ENCODE measurements around the gene ZCCHC7. TPM values are rescaled to one million over a fixed set of nuclear protein-coding genes. Genes with fewer than 3 reads are reported as not detected.

Gene ZCCHC7
- total RNA-seq, 1 donor from 2014 or later = 12.0 TPM

DNA sequence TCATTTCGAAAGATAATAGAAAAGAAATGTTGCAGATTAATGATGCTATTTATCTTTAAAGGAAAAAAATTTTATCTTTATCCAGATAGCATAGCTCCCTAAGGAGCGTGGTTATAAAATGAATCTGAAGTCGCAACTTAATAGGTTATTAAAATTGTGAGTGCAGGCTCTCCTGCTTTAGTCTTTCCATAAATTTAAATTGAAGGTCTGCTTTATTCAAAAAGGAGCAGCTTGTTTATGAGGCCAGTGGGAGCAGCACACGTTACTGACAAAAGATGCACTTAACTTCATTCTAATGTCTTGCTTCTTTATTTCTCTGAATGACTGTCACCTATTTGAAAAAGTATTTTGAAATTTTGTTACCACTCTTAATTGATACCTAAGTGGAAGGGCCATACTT is 95.0 kb downstream of the ZCCHC7 start:
- DNase-seq (ENCODE audit: low spot score) = no peak
- Mint-ChIP-seq H3K9me3 (ENCODE audit: unreplicated experiment) (no peaks in the 10 kb centered on the region), H3K27ac (ENCODE audit: unreplicated experiment) (no peak overlapping the region), H3K36me3 (ENCODE audit: low read depth, unreplicated experiment) (no peaks in the 10 kb centered on the region), H3K27me3 (ENCODE audit: unreplicated experiment) (peaks cover 1% of the 10 kb centered on the region), H3K4me3 (ENCODE audit: unreplicated experiment) (no peak overlapping the region), H3K4me1 (ENCODE audit: unreplicated experiment) (no peaks in the 10 kb centered on the region)
- TF ChIP-seq, protein P1, sequence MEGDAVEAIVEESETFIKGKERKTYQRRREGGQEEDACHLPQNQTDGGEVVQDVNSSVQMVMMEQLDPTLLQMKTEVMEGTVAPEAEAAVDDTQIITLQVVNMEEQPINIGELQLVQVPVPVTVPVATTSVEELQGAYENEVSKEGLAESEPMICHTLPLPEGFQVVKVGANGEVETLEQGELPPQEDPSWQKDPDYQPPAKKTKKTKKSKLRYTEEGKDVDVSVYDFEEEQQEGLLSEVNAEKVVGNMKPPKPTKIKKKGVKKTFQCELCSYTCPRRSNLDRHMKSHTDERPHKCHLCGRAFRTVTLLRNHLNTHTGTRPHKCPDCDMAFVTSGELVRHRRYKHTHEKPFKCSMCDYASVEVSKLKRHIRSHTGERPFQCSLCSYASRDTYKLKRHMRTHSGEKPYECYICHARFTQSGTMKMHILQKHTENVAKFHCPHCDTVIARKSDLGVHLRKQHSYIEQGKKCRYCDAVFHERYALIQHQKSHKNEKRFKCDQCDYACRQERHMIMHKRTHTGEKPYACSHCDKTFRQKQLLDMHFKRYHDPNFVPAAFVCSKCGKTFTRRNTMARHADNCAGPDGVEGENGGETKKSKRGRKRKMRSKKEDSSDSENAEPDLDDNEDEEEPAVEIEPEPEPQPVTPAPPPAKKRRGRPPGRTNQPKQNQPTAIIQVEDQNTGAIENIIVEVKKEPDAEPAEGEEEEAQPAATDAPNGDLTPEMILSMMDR (IDR thresholded peaks at IDR 0.05; ENCODE audit: unreplicated experiment) = no peak

DNA sequence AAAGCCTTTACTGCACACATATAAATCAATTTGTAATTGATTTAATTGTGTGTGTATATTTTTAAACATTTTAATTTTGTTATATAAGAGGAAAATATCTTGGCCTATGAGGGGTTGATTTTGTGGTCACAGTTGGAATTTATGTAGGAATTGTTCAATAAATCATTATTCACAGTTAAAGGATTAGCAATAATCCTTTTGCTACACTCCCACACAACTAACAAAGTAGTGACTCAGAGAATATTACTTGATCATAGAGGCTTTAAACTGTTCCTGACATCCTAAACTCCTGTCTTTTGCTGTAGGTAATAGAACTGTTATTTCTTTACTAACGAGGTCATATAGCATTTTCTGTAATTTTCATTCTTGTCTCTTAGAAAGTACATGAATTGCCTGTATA is 95.5 kb downstream of the ZCCHC7 start:
- TF ChIP-seq, protein P1 (IDR thresholded peaks at IDR 0.05; ENCODE audit: unreplicated experiment) = no peak
- Mint-ChIP-seq H3K9me3 (ENCODE audit: unreplicated experiment) (no peaks in the 10 kb centered on the region), H3K4me3 (ENCODE audit: unreplicated experiment) (no peak overlapping the region), H3K27me3 (ENCODE audit: unreplicated experiment) (peaks cover 1% of the 10 kb centered on the region), H3K27ac (ENCODE audit: unreplicated experiment) (no peak overlapping the region), H3K4me1 (ENCODE audit: unreplicated experiment) (no peaks in the 10 kb centered on the region), H3K36me3 (ENCODE audit: low read depth, unreplicated experiment) (no peaks in the 10 kb centered on the region)
- DNase-seq (ENCODE audit: low spot score) = no peak

DNA sequence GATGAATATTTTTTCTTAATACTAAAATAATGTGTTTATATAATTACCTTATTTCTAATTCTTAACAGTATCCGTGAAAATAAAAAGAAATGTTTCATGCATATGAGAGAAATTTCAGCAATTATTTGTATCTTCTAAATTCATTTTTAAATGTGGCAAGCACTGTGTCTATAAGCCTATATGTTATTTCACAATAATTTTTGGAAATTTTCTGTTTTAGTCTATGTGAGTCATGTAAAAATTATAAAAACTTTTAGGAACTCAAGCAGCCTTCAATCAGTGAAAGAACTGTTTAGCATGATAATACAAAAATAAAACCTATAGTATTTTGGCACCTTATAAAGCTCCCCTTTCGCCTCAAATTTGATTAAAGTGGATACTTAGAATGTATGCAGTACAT is 96.8 kb downstream of the ZCCHC7 start:
- H3K27me3 Mint-ChIP-seq (ENCODE audit: unreplicated experiment) = peaks cover 1% of the 10 kb centered on the region
- H3K4me3 Mint-ChIP-seq (ENCODE audit: unreplicated experiment) = no peak overlapping the region
- no peaks in the 10 kb centered on the region for H3K4me1 Mint-ChIP-seq (ENCODE audit: unreplicated experiment)
- DNase-seq (ENCODE audit: low spot score) = no peak
- no peaks in the 10 kb centered on the region for H3K9me3 Mint-ChIP-seq (ENCODE audit: unreplicated experiment)
- H3K36me3 Mint-ChIP-seq (ENCODE audit: low read depth, unreplicated experiment) = no peaks in the 10 kb centered on the region
- no peak overlapping the region for H3K27ac Mint-ChIP-seq (ENCODE audit: unreplicated experiment)
- TF ChIP-seq, protein P1 (IDR thresholded peaks at IDR 0.05; ENCODE audit: unreplicated experiment) = no peak

DNA sequence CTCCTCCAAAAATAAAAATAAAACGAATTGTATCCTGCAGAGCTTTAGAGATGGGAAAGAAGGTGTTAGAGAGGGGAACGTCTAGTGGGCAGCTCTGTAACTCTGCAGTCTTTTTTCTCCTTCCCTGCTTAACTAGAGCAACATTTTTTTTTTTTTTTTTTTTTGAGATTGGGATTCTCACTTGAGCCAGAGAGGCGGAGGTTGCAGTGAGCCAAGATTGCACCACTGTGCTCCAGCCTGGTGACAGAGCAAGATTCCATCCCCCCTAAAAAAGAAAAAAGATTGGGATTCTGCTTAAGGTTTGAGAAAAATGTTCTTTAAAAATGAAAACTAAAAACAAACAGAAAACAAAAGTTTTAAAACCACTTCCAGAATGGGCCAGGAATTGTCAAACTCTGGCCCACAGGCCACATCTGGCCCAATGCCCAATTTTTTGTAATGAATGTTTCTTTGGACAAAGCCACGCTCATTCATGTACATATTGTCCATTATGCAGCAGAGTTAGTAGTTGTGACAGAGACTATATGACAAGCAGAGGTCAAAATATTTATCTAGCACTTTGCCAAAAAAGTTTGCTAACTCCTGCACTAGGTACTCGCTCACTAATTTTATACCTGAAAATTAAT is 98.5 kb downstream of the ZCCHC7 start:
- H3K4me1 Mint-ChIP-seq (ENCODE audit: unreplicated experiment) = no peaks in the 10 kb centered on the region
- DNase-seq (ENCODE audit: low spot score) = no peak
- H3K9me3 Mint-ChIP-seq (ENCODE audit: unreplicated experiment) = no peaks in the 10 kb centered on the region
- H3K27ac Mint-ChIP-seq (ENCODE audit: unreplicated experiment) = no peak overlapping the region
- H3K4me3 Mint-ChIP-seq (ENCODE audit: unreplicated experiment) = no peak overlapping the region
- no peaks in the 10 kb centered on the region for H3K27me3 Mint-ChIP-seq (ENCODE audit: unreplicated experiment)
- TF ChIP-seq, protein P1 (IDR thresholded peaks at IDR 0.05; ENCODE audit: unreplicated experiment) = no peak
- H3K36me3 Mint-ChIP-seq (ENCODE audit: low read depth, unreplicated experiment) = no peaks in the 10 kb centered on the region

DNA sequence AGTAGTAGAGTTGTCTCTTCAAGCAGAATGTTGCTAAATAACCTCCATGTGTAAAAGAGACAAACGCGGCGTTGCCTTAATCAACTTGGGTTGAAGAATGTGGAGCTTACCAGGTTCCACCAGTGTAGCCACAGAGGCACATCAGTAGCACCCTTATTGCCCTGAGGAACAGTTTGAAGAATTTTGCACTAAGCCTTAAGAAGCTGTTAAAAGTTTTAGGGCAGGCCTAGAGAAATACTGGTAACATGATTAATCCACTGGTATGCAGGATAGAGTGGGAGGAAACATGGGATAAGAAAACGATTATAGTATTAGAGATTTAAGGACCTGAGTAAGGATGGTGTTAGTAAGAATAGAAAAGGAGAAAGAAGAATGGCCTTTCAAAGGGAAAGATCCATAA is 100.6 kb downstream of the ZCCHC7 start:
- no peak for DNase-seq (ENCODE audit: low spot score)
- Mint-ChIP-seq H3K9me3 (ENCODE audit: unreplicated experiment) (no peaks in the 10 kb centered on the region), H3K27me3 (ENCODE audit: unreplicated experiment) (no peaks in the 10 kb centered on the region), H3K27ac (ENCODE audit: unreplicated experiment) (no peak overlapping the region), H3K4me1 (ENCODE audit: unreplicated experiment) (no peaks in the 10 kb centered on the region), H3K4me3 (ENCODE audit: unreplicated experiment) (no peak overlapping the region), H3K36me3 (ENCODE audit: low read depth, unreplicated experiment) (no peaks in the 10 kb centered on the region)
- TF ChIP-seq, protein P1 (IDR thresholded peaks at IDR 0.05; ENCODE audit: unreplicated experiment) = no peak
